K562 (cell line): ENCODE results near the gene MYO1H. TPM values are rescaled to one million over a fixed set of nuclear protein-coding genes. Genes with fewer than 3 reads are reported as not detected.
"Not testable (repeated sequence)": the region's sequence is repeated elsewhere in the genome, so short reads cannot be mapped to it uniquely, and the experiment has no call there.

Experiments
- ATAC-seq: fragments of 200-7000 bp; cut with Tn5 transposase; 3 replicates; pipeline ENCODE4 v1.9.1; 2020; ENCODE audit warnings: moderate library complexity
- BruUV-seq: library from RNA; stranded (reverse); fragments of 400-500 nt; replicated peaks from 2 replicates; lab custom pipeline; 2021; lab: Mats Ljungman, UMichigan
- CTCF ChIA-PET: fragments of 300-600 bp; formaldehyde crosslinking; extraction: SDS; loops from one replicate; lab custom pipeline; 2021; ENCODE audit warnings: low intra/inter-chr PET ratio; lab: Yijun Ruan, JAX
- POLR2A ChIA-PET: fragments of 300-600, 350-650 bp; sonication (Branson Sonifier 250); formaldehyde crosslinking; extraction: SDS; loops from one replicate; lab custom pipeline; 2021; ENCODE audit warnings: antibody characterized with exemption, inconsistent platforms; lab: Yijun Ruan, JAX
- DNase-seq, 4 experiments: peaks; one replicate each; pipeline versions ENCODE4 v3.0.0 to v3.0.0-alpha.2; 2011 to 2018; ENCODE audit warnings: low spot score in 3 of 4, mixed read lengths in 3 of 4; ENCODE audit errors: extremely low read depth in 1 of 4
- FAIRE-seq: peaks from 2 replicates; lab custom pipeline; 2011; peaks lifted over from hg19 to GRCh38; lab: Jason Lieb, UNC
- H2AFZ ChIP-seq: 2 replicates; pipeline ENCODE4 v1.6.0; 2011; ENCODE audit warnings: low read depth, low read length, control low read depth, inconsistent platforms
- H3K27ac ChIP-seq: fragments of 200-600 bp; 3 replicates; pipeline ENCODE4 v1.8.0; 2011; ENCODE audit warnings: low read depth, mild to moderate bottlenecking, control low read depth, inconsistent platforms, low read length, moderate library complexity, mixed read lengths; ENCODE audit errors: extremely low read depth
- H3K27me3 ChIP-seq, 2 experiments: fragments of 300-600 bp in 1 of 2; 2 replicates in 1 of 2; 3 replicates in 1 of 2; pipeline versions ENCODE4 v1.6.0 to v1.8.0; 2011; ENCODE audit warnings: inconsistent platforms in 2 of 2, low read length in 2 of 2, mild to moderate bottlenecking in 1 of 2, mixed read lengths in 1 of 2, moderate library complexity in 1 of 2; ENCODE audit not compliant: control insufficient read depth in 2 of 2, insufficient read depth in 2 of 2
- H3K36me3 ChIP-seq: fragments of 300-600 bp; 3 replicates; pipeline ENCODE4 v1.8.0; 2011; ENCODE audit warnings: mild to moderate bottlenecking, low read length, inconsistent platforms; ENCODE audit not compliant: control insufficient read depth, insufficient read depth
- H3K4me1 ChIP-seq, 2 experiments: fragments of 200-600 bp in 1 of 2; replicated peaks in 1 of 2; 2 replicates in 1 of 2; 3 replicates in 1 of 2; pipeline versions ENCODE4 v1.5.1 to v1.8.0; 2011; ENCODE audit warnings: inconsistent platforms in 2 of 2, low read length in 2 of 2, mild to moderate bottlenecking in 1 of 2, mixed read lengths in 1 of 2, moderate library complexity in 1 of 2; ENCODE audit not compliant: control insufficient read depth in 2 of 2, insufficient read depth in 2 of 2
- H3K4me2 ChIP-seq: 2 replicates; pipeline ENCODE4 v1.6.1; 2011; ENCODE audit warnings: low read length, control low read depth, inconsistent platforms, mixed read lengths; ENCODE audit not compliant: insufficient read depth
- H3K4me3 ChIP-seq: fragments of 200-600 bp; sonication (generic), shearing (Covaris generic); 2 replicates; pipeline ENCODE4 v1.5.1; 2016; ENCODE audit warnings: control low read depth, inconsistent platforms
- H3K79me2 ChIP-seq: fragments of 200-600 bp; 3 replicates; pipeline ENCODE4 v1.8.0; 2011; ENCODE audit warnings: low read length, inconsistent platforms; ENCODE audit not compliant: control insufficient read depth, insufficient read depth
- H3K9ac ChIP-seq, 2 experiments: 2 replicates each; pipeline versions ENCODE4 v1.6.0 to v1.6.1; 2011; ENCODE audit warnings: low read depth in 2 of 2, low read length in 2 of 2, control low read depth in 1 of 2, inconsistent platforms in 1 of 2, mild to moderate bottlenecking in 1 of 2, mixed read lengths in 1 of 2; ENCODE audit not compliant: insufficient read depth in 1 of 2
- H3K9me1 ChIP-seq: one replicate; pipeline ENCODE4 v1.6.0; 2011; ENCODE audit warnings: inconsistent platforms, mild to moderate bottlenecking, low read length, moderate library complexity; ENCODE audit not compliant: control insufficient read depth, insufficient read depth
- H3K9me3 ChIP-seq: replicated peaks from 2 replicates; pipeline ENCODE4 v1.5.1; 2011; ENCODE audit warnings: low read depth, low read length, inconsistent platforms; ENCODE audit not compliant: control insufficient read depth, insufficient read depth
- H4K20me1 ChIP-seq: replicated peaks from 2 replicates; pipeline ENCODE4 v1.6.1; 2011; ENCODE audit warnings: low read length, inconsistent platforms, mixed read lengths; ENCODE audit not compliant: control insufficient read depth, insufficient read depth
- BRCA1 ChIP-seq, 2 experiments: fragments of 450-650 bp in 1 of 2; sonication (generic) in 1 of 2; formaldehyde crosslinking in 1 of 2; IDR thresholded peaks; 2 replicates each; pipeline versions ENCODE4 v1.5.0 to v1.6.1; 2017 to 2020; ENCODE audit warnings: mild to moderate bottlenecking in 1 of 2, missing genetic modification reagents in 1 of 2
- MCM3 ChIP-seq: fragments of 450-650 bp; IDR thresholded peaks from 2 replicates; pipeline ENCODE4 v1.6.1; 2016
- NFIC ChIP-seq: fragments of 450-650 bp; IDR thresholded peaks from 2 replicates; pipeline ENCODE4 v1.6.1; 2017; ENCODE audit warnings: mild to moderate bottlenecking, inconsistent platforms
- RFX1 ChIP-seq: fragments of 450-650 bp; IDR thresholded peaks from 2 replicates; pipeline ENCODE4 v1.6.1; 2016; ENCODE audit warnings: mild to moderate bottlenecking, moderate library complexity
- ZNF436 ChIP-seq: fragments of 250-450, 450-650 bp; sonication (Bioruptor Pico); formaldehyde crosslinking; IDR thresholded peaks from 2 replicates; pipeline ENCODE4 v1.7.0; 2020; ENCODE audit warnings: mild to moderate bottlenecking
- ZNF445 ChIP-seq: fragments of 250-450 bp; sonication (Bioruptor Pico); IDR thresholded peaks from 2 replicates; pipeline ENCODE4 v1.4.0; 2020; ENCODE audit warnings: low read depth, mild to moderate bottlenecking, moderate library complexity
- WGBS: fragments of 100-300 bp; shearing (Covaris generic); methylation state at CpG from one replicate; pipeline ENCODE4 v1.1.6; 2016; ENCODE audit warnings: low coverage, mixed read lengths; ENCODE audit not compliant: insufficient coverage; ENCODE audit errors: missing lambda C conversion rate; 5-methylcytosine and 5-hydroxymethylcytosine counted together
- in situ Hi-C: fragments of 300-500 bp; cut with MboI; formaldehyde crosslinking; loops from 4 replicates; pipeline ENCODE4 v1.15.0; 2018; ENCODE audit warnings: inconsistent platforms, mixed read lengths
- intact Hi-C: fragments of 100-400 bp; cut with micrococcal nuclease; formaldehyde crosslinking; loops from 2 replicates; pipeline ENCODE4 v1.14.2; 2022
- polyA plus RNA-seq, 8 experiments: library from polyadenylated mRNA; depleted of rRNA in 4 of 8; stranded (reverse) in 5 of 8; unstranded in 3 of 8; fragments of >200 nt; fragmentation: Nextera tagmentation in 2 of 8; fragmentation: Illumina TruSeq in 1 of 8; extraction: Ambion mirVana in 2 of 8; extraction: Trizol in 1 of 8; gene quantifications; 2 replicates each; pipeline versions ENCODE4 v1.2.1 to v1.2.3, GENCODE V29; 2011 to 2014; ENCODE audit warnings: inconsistent platforms in 1 of 8, missing spikeins in 1 of 8
- total RNA-seq, 7 experiments: library from RNA; depleted of rRNA in 6 of 7; stranded (reverse); fragments of >200 nt in 6 of 7; fragmentation: Illumina TruSeq in 2 of 7; extraction: Trizol in 2 of 7; gene quantifications; 2 replicates each; pipeline versions ENCODE4 v1.2.1 to v1.2.3, GENCODE V29; 2011 to 2021; ENCODE audit warnings: low replicate concordance in 1 of 7
- TF ChIP-seq, protein P1 (sequence below), 2 experiments: fragments of 450-650 bp; formaldehyde crosslinking in 1 of 2; IDR thresholded peaks; 2 replicates each; pipeline versions ENCODE4 v1.4.0 to v1.6.1; 2014 to 2020; ENCODE audit warnings: mild to moderate bottlenecking in 2 of 2, borderline replicate concordance in 1 of 2, low read depth in 1 of 2

The MYO1H gene
- total and polyA plus RNA-seq, 9 of the 15 experiments (the other 6 are each of a cell fraction or from before 2014, with no cell fraction given) = not detected

DNA sequence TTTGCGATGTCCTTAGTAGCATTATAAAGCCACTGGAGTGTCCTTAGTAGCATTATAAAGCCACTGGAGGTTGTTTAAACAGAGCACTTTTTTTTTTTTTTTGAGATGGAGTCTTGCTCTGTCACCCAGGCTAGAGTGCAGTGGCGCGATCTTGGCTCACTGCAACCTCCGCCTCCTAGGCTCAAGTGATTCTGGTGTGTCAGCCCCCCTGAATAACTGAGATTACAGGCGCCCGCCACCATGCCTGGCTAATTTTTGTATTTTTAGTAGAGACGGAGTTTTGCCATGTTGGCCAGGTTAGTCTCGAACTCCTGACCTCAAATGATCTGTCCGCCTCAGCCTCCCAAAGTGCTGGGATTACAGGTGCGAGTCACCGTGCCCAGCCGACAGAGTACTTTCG is 92.3 kb downstream of the MYO1H start:
- H3K79me2 ChIP-seq, in situ Hi-C loops, ATAC-seq, H4K20me1 ChIP-seq, H3K4me1 ChIP-seq, H3K9ac ChIP-seq, H3K36me3 ChIP-seq, H3K4me2 ChIP-seq, intact Hi-C loops, CTCF ChIA-PET, FAIRE-seq, H3K9me1 ChIP-seq, H2AFZ ChIP-seq, DNase-seq, H3K4me3 ChIP-seq, H3K27ac ChIP-seq, BruUV-seq, H3K9me3 ChIP-seq: not testable (repeated sequence)
- H3K27me3 ChIP-seq = peaks cover 16 to 23% of the 10 kb centered on the region in 2 experiments; a peak in 4 of 5 replicates
- POLR2A ChIA-PET = interaction anchor here (0.9 kb wide), 1 partner anchor 33 kb away, joined by 3 read pairs; no protein-coding TSS in a partner anchor
- 31% methylated on average over 13 of the region's 13 CpGs for WGBS

DNA sequence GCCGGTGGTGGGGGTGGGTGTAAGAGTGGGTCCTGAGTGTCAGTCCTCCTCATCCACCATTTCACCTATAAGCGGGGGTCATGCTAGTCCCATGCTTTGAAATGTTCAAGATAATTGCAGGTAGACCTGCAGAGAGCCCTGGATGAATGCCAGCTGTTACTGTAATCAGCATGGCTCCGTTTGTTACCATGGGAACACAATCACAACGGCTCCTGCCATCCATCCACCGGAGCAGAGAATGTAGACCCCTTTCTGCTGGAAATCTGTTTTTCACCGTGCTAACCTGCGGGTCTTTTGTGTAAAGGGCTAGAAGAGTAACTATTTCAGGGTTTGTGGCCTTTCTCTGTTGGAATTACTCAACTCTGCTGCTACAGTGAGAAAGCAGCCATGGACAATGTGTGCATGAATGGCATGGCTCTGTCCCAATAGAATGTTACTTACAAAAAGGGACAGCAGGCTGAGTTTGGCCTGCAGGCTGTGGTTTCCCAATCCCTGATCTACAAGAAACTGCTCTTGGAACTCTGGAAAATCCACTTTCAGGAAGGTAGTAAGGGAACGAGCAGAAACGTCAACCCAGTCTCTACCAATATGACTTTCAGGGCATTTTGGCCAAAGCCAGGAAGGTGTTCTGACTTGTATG is 93.3 kb downstream of the MYO1H start:
- Histone ChIP-seq H3K27ac (no peak overlapping the region), H3K9me3 (no peaks in the 10 kb centered on the region), H3K9ac (no peak overlapping the region), H3K36me3 (no peaks in the 10 kb centered on the region), H2AFZ (no peak overlapping the region), H3K79me2 (no peaks in the 10 kb centered on the region), H3K9me1 (no peaks in the 10 kb centered on the region), H4K20me1 (no peaks in the 10 kb centered on the region), H3K27me3 (peaks cover 7 to 17% of the 10 kb centered on the region in 2 experiments; a peak in 3 of 5 replicates), H3K4me2 (no peak overlapping the region), H3K4me3 (no peak overlapping the region), H3K4me1 (no peaks in the 10 kb centered on the region; a peak in 1 of 5 replicates)
- ChIA-PET CTCF (no interaction called here), POLR2A (no interaction called here)
- BruUV-seq = no TSS peak
- no peak for TF ChIP-seq MCM3
- no peak for TF ChIP-seq ZNF445 (CRISPR knock-in tag)
- TF ChIP-seq ZNF436 (CRISPR knock-in tag) = no peak
- peak; percentile 61; the same call in 1 of the 2 replicates for TF ChIP-seq NFIC
- TF ChIP-seq RFX1 = peak; percentile 82
- TF ChIP-seq BRCA1 (IDR thresholded peaks at IDR 0.05) = no peak
- TF ChIP-seq BRCA1 (CRISPR knock-in tag; IDR thresholded peaks at IDR 0.05) = no peak
- TF ChIP-seq, protein P1, sequence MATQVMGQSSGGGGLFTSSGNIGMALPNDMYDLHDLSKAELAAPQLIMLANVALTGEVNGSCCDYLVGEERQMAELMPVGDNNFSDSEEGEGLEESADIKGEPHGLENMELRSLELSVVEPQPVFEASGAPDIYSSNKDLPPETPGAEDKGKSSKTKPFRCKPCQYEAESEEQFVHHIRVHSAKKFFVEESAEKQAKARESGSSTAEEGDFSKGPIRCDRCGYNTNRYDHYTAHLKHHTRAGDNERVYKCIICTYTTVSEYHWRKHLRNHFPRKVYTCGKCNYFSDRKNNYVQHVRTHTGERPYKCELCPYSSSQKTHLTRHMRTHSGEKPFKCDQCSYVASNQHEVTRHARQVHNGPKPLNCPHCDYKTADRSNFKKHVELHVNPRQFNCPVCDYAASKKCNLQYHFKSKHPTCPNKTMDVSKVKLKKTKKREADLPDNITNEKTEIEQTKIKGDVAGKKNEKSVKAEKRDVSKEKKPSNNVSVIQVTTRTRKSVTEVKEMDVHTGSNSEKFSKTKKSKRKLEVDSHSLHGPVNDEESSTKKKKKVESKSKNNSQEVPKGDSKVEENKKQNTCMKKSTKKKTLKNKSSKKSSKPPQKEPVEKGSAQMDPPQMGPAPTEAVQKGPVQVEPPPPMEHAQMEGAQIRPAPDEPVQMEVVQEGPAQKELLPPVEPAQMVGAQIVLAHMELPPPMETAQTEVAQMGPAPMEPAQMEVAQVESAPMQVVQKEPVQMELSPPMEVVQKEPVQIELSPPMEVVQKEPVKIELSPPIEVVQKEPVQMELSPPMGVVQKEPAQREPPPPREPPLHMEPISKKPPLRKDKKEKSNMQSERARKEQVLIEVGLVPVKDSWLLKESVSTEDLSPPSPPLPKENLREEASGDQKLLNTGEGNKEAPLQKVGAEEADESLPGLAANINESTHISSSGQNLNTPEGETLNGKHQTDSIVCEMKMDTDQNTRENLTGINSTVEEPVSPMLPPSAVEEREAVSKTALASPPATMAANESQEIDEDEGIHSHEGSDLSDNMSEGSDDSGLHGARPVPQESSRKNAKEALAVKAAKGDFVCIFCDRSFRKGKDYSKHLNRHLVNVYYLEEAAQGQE (IDR thresholded peaks at IDR 0.05; ENCODE audit: borderline replicate concordance) = no peak
- TF ChIP-seq, protein P1 (CRISPR knock-in tag; IDR thresholded peaks at IDR 0.05; ENCODE audit: low read depth) = no peak
- ATAC-seq (no peak), FAIRE-seq (no peak), DNase-seq (no peak)
- in situ Hi-C loops (no loop called here), intact Hi-C loops (no loop called here)
- WGBS = 6% methylated on average over 9 of the region's 9 CpGs
